AG08396 (cell line): Measurements from ENCODE around the gene RBMS1.

Experiments
- DNase-seq: peaks from one replicate; pipeline ENCODE4 v3.0.0; 2012; ENCODE audit warnings: low spot score, mixed read lengths

The RBMS1 gene

DNA sequence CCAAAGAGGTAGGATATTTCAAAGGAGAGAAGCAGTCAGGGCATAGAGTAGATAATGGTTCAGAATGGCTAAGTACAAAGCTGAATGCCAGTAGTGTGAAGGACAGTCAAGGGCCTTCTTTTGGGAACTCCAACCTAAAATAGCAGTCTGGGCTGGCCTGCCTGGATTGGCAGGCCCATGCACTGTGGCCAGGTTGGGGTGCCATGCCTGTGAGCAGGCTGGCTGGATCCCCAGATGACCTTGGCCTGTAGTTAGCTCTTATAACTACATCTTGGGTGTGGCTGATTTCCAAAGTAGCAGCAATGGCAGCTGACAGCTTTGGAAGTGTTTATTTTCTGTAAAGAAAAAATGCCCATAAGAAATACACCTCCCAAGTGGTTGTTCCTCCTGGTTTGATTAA is 242.0 kb downstream of the RBMS1 start:
- DNase-seq = no peak

DNA sequence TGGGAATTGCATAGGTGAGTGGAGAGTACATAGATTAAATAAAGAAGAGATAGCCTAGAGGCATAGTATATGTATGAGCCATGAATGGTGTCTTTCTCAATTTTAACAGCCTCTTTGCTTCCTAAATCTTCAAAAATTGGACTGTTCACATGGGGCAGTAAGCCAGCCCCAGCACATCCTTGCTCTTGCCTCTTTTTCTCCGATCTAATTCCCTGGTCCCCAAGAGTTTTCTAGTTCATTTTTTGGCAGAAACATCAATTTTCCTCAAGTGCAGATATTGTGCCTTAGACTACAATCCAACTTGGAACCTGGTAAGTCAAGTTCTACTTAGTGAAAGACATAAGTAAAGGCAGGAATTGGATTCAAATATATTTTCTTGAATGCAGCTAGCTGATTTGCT is 243.7 kb downstream of the RBMS1 start:
- DNase-seq = no peak

DNA sequence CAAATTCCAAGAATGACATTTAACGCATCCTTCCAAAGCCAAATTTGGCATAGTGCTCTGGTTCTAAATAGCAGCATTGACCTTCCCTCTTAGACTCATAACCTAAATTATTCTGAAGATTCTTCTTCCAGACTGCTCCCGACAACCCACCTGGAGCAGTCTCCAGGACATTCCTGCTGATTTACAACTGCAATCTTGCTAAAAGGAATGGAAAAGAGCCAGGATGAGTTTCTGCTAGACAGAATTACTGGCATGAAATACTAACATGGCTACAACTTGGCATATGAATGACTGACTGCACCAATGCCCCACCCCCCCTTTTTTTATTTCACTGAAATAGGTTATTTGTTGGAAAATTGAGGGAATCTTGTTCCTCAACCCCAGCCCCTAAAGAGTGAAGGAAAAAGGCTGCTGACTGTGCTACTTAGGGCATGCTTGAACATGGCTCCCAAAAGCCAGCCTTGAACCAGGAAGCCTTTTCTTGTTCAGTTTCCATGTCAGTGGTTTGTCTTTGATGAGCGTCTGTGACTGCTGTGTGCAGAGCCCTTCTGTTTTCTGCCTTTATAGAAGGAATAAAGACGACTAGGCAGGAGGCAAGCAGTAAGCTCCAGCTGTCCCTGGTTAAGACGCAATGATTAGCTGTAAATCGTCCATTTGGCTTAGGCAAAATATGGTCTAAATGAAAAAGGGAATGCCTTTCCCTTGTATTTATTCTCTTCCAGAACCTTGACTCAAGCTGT is 246.1 kb downstream of the RBMS1 start:
- DNase-seq = no peak

DNA sequence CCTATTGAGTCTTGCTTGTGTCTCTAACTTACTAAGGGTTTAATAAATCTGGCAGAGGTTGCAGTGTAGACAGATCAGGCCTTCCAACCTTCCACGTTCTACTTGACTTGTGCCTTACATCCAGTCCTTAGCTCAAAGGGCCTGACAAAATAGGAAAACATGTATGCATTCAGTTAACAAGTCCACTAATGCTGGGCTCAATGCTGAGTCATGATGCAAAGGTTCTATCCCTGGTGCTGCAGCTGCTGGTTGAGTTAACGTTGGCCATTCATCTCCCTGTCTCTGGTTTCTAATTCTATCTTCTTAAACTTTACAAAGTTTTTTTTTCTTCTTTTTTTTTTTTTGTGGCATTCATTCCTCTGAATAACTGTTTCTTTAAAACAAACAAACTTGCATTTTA is 247.3 kb downstream of the RBMS1 start:
- no peak for DNase-seq

DNA sequence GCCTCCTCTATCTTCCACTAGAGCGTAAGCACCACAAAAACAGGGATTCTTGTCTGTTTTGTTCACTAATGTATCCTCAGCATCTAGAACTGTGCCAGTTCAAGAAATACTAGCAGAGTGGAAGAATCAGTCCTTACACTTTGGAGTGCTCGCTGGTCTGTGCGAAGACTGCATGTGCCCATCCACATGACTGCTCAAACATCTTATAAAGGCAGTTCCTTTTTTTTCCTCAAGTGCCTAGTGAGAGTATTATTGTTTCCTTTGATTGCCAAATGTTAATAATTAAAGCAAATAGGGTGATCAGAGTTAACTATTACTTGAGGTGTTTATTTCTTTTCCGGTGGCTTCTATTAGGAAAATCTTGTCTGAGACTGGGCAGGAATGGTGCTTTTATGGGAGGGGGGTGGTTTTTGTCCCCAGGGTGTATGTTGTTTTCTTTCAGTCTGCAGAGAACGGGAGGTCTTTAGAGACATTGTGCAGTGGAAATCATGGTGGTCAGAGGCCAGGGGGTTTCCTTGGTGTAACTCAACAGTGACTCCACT is 247.9 kb downstream of the RBMS1 start:
- no peak for DNase-seq

DNA sequence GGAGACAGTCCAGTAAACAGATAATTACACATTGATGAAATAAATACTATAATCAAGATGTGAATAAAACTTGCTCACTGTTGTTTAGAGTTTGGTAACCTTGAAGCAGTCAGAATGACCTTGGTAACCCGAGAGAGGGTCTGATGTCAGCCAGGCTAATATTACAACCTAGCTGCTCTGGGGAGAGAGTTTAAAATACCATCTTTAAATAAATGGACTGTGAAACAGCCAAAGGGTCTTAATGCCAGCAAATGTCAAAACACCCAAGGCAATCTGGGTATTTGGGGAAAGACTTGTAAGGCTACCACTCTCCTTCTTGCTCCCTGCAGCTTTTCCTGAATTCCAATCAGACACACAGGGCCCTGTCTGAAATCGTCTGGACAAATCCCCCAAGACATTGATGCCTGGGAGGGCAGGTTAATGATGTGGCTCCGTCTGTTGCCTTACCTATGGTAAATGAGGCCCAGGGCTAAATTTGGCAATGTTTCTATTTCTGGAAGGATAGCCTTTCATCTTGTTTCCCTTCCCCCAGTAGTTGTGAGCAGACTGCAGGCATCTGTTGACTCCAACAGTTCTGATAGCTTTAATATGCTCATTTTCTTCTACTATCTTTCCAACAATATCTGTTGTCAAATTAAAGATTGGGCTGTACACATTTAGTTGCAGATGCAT is 250.6 kb downstream of the RBMS1 start:
- DNase-seq = no peak

DNA sequence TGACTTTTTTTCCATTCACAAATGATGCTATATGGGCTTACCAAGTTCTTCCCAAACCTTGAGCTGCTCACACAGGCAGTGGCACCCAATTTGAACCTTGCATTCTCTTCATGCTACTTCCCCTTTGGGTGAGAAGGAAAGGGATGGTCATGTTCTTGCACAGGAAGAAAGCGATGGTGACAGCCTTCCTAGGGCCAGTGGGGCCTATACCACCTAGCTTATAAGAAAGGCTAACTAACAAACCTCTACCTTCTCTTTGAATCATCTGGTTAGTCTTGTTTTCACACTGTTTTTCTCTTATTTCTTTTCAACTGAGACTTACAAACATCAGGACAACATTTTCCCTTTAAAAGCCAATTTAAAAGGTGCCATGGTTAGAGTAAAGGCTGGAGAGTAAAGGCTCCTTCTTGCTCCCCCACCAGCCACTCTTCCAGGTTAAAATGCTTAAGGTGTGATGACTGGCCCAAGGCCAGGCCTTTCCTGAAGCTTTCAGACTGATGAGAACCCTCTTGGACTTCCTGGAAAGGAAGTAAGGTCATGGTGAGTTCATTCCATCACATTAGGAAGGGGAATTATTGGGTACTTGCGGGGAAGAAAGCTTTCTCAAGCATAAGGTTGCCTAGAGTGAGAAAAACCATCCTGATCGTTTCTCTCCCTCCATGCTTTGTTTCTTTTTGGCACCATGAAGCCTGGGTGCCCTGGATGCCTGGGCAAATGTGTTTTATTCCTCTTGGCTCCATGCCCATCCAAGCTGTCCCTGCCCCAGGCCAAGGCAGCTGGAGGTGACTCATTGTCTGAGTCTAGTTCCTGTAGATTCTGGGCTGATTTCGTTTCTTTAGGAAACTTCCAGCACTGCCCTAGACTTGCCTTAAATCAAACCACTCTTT is 252.1 kb downstream of the RBMS1 start:
- DNase-seq = peak; percentile 59

DNA sequence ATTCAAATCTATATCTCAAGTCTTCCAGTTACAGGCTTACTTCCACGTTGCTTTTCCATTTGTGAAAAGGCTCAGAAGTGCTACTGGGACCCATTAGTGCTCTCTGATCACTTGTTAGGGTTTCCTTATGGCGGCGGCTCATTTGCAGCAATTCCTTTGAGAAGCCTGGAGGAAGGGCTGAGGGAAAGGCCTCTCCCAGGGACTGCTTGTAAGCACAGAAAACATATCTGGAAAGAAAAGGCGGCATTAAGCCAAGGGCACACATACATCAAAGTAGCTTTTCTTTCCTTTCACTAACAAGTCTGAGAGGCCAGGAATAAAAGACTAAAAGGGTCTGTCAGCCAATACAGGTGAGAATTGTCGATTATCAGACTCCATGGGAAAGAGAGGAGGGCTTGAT is 254.2 kb downstream of the RBMS1 start:
- DNase-seq = no peak

DNA sequence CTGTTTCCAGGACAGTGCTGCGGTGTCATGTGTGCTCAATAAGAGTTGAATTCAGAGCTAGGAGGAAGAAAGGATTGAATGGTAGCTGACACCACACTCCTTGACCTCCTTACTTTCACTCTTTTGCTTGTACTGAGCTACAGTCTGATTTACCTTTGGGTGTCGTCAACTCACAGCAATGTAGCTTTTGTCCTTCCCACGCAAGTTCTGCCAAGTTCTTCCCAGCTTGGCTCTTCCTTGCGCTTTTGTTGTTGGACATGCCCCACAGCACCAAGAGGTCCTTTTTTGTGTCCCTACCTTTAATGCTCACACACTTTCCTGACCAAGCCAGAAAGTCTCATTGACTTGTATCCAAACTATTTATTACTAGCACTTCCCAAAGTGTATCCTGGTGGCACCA is 255.2 kb downstream of the RBMS1 start:
- no peak for DNase-seq

DNA sequence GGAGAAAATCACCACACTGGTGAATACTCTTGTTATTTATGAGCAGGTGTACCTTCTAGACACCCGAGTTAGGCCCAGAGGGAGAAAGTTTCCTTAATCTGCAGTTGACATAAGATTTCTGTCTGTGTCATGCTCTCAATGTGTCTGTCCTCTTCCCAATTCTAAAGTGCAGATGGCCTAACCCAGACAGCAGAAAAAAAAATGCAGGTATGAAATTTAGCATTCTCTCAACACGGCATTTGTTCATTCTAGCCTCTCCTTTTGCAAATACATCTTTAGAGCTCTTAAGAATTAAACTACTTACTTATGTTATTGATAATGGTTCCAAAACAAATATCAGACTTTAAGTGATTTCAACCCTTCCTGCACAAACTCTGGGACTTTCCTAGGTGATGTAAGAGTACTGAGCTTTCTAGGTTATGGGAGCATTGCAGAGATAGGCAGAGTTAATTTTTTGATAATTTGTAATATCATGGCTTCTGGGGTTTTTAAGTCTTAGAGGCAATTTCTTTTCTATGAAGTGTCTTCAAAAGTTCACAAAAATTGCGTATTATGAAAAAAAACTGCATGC is 260.6 kb downstream of the RBMS1 start:
- DNase-seq = no peak

DNA sequence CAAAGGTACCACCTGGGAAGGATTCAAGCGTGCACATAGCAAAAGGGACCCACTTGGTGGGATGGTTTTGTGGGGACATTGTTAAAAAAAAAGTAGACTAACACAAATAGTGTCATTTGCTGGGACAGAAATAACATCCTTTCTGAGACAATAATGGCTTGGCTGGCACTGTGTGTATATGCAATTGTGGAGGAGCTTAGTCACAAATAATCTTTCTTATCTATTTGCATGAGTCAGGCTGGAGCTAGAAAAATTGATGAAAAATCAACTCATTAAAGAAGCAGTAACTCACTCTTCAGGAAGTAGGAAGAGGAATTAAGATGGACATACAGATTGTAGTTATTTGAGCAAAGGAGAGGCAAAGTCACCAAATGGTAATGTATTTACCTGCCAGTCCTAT is 264.0 kb downstream of the RBMS1 start:
- peak; percentile 19 for DNase-seq

DNA sequence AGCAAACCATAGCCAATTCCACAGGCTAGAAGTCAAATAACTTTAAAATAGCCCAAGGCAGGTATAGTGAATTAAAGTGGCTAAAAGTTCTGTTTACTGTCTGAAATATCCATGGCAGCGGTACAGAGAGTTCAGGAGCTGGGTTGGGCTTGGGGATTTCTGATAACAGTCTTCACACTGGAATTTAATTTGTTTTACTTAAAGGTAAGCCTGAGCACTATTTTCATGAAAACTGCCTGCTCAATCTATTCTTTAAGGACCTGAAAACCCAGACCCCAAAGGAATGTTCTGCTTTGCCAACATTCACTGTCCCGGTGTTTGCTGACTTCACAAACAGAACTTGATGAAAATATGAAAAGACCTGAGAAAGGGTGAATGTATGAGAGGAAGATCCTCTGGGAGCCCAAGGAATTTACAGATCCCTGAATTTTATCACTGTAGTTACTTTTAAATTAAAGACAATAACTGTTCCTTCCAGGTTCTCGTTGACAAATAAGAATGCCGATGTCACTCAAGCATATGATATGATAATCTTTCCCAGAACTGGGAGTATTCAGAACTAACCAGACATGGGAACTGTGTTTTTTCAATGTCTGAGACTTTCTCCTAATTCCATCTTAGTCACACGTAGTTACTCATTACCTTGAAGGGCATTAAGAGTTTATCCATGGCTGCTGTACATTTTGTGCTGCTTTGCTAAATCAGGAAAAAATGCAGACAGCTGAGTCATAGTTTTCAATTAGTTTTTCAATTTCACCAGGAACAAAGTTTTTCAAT is 265.3 kb downstream of the RBMS1 start:
- peak; percentile 21 for DNase-seq

DNA sequence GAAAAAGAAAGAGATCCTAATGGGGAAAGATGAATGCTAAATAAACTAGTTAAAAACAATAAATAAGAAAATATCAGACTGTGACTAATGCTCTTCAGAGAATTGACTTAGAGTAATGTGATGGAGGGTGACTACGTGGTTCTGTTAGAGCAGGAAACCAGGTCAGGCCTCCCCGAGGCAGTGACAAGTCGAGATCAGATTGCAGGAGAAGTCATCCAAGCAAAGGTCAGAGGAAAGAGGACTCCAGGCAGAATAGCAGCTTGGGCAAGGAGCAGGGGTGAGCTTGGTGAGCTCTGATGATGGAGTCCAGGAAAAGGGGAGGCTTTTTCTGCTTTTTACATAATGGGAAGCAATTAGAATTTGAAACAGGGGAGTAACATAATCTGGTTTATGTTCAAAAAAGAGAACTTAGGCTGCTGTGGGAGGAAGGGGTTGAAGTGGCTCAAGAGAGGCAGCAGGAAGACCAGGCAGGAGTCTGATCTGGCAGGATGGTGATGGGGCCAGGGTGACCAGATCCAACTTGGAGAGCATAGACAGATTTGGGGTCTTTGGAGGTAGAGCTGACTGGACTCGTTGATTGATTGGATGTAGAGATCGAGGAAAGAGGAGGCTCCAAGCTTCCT is 266.2 kb downstream of the RBMS1 start:
- DNase-seq = no peak

DNA sequence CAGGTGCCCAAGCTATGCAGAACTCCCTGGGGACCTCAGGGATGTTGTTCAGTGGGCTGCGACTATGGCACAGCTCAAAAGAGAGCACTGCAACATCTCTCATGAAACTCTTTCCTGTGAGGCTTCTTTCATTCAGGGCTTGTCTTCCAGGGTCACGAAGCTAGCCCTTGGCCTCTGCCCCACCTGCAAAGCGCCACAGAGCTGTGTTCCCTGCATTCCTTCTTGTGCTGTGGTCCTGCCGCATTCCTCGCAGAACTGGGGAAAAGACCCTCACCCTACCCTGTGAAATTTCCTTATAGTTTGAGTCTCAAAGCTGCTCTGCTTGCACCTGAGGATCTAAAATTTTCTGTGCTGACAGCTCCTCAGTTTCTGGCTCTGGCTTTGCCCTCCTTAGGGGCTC is 267.2 kb downstream of the RBMS1 start:
- DNase-seq = no peak

DNA sequence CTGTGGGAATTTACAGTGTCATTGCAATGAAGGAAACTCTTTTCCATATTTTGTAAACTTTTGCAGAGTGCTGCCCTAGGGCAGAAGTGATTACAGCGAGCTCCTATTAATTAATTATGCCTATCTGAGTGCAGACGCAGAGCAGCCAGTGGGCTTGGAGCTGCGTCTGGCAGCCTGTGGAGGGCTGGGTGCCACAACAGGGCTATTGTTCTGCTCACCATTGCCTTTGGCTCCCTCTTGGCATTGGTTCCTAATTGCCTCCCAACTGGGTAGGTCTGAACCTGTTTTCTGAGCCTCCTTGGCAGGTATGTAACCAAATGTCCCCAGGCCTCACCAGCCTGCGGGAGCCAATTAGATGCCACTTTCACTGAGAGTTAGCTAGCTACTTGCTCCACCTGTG is 267.9 kb downstream of the RBMS1 start:
- DNase-seq = no peak

DNA sequence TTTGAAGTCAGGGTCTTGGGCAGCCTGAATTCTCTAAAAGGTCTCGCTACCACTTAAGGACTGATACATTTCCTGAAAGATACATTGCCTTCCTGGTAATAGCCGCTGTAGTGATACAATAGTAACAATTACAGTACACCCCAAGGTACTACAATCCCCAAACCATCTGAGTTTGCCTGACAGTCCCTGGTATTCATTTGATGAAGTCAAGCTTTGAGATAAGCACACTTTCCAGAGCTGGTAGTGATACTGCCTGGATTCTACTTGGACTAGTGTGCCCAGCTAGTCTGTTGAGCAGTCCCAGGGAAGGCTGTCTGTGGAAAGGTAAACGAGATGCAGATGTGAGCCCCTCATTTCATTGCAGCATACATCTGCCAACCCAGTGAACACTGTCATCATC is 269.1 kb downstream of the RBMS1 start:
- DNase-seq = no peak

DNA sequence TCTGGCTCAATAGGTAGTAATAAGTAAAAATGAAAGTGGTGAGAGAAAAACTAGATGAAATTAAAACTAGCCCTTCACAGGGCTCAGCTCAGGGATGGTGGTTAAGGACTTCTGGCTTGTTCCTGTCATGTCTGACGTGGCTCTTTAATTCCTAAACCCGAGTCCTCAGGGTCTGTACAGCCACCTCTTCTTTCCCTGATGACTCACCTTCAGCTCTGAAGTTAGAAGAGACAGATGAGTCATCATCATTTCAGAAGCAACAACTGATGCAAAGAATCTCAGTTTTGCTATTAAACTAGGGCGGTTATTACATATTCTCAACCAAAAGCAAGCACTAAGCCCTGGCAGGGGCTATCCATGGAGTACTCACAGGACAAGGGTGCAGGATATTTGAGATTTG is 269.5 kb downstream of the RBMS1 start:
- DNase-seq = peak; percentile 72

DNA sequence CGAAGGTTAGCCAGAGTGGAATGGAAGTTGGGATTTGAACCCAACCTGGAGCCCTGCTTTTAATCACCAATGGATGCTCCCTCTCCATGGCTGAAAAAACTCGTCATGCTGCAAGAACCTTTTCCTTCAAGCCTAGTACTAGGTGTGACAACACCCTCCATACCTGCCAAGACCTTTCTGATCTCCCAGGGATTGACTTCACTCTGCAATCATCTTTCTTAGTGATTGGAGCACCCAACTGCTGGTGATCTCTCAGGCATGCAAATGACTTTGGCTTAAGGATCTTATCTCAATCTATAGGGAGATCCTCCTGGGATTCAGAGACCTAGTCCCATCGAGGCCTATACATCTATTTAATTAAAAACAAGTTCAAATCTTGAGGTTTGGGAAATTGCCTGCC is 270.0 kb downstream of the RBMS1 start:
- no peak for DNase-seq

DNA sequence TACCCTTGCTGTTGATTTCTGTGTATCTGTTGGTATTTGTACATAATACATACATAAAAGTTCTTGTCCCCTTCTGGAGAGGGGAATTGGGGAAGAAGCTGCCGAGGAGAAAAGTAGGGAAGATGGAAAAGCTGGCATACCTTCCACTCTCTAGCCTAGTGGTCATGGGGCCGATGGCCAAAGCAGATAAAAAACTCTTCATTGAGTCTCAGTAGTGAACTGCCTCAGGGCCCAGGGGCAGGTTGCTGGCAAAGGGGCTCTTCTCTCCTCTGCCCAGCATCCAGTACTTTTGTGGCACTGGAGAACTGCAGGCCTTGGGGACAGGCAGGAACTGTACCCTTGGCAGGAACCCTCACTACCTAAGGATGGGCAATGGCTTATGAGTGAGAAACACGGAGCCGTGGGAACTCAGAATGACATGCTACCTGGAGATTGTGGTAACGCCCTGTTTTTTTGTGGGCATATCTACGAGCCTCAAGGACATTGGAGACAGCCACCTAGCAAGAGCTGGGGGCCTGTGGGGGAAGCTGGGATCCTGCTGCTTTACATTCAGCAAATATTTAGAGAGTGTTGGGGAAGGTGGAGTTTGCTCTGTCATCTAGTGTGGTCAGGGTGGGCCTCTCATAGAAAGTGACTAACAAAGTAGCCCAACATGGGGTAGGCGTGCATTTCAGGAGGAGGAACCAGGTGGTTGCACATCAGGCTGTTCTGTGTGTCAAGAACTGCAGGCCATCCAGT is 270.9 kb downstream of the RBMS1 start:
- no peak for DNase-seq
